ENCODE data around the gene PRRG2. TPM values are rescaled to one million over a fixed set of nuclear protein-coding genes. Genes with fewer than 3 reads are reported as not detected.

The PRRG2 gene
- total RNA-seq, 1 experiment from 2014 or later = 0.29 TPM

DNA sequence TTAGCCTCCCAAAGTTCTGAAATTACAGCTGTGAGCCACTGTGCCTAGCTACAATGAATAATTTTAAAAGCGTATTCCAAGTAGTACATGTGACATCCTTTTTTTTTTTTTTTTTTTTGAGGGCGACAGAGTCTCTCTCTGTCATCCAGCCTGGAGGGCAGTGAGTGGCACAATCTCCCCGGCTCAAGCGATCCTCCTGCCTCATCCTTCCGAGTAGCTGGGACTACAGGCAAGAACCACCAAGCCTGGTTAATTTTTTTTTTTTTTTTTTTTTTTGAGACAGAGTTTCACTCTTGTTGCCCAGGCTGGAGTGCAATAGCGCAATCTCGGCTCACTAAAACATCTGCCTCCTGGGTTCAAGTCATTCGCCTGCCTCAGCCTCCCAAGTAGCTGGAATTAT lies 6.1 kb downstream of the PRRG2 start:
- DNase-seq (ENCODE audit: low read depth) = no peak

DNA sequence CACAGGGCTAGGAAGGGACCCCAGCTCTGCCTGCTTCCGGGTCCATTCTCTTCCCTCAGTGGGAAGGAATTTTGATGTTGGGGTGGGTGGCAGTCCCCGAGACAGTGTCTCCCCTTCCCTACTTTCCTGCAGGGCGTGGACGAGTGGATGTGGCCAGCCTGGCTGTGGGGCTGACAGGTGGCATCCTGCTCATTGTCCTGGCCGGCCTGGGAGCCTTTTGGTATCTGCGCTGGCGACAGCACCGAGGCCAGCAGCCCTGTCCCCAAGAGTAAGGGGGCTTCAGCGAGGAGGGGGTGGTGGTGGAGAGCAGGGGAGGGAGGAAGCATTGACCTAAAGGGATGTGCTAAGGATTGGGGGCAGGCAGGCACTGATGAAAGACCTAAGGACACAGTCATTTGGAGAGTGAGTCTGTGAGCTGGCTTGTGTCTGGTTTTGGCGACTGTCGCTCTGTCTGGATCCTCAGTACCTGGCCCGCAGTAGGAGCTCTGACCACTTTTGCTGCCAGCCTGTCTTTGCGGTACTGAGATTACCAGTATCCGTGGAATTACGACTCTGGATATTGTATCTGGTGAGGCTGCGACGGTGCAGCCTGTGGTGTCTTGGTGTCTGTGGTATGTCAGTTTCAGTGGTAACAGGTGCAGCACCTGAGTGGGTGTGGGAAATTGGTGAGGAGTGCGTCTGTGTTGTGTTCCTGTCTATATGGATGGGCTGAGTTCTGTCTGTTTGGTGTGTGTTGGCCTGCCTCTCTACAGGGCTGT lies 7.4 kb downstream of the PRRG2 start:
- DNase-seq (ENCODE audit: low read depth) = no peak

DNA sequence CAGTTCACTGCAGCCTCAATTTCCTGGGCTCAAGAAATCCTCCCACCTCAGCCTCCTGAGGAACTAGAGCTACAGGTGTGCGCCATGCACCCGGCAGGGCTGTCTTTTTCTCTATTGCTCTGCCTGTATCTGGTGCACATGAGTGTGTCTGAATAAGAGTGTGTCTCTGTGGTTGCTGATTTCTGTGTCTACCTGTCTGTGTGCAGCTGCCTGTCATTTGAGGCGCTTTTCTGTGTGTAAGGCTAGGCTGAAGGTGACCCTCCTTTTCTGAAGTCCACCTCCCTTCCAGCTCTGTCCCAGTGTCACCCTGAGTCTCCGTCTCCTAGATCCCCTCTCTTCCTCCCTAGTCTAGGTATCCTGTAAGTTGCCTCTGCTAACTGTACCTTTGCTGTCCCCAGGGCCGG lies 8.4 kb downstream of the PRRG2 start:
- DNase-seq (ENCODE audit: low read depth) = no peak

DNA sequence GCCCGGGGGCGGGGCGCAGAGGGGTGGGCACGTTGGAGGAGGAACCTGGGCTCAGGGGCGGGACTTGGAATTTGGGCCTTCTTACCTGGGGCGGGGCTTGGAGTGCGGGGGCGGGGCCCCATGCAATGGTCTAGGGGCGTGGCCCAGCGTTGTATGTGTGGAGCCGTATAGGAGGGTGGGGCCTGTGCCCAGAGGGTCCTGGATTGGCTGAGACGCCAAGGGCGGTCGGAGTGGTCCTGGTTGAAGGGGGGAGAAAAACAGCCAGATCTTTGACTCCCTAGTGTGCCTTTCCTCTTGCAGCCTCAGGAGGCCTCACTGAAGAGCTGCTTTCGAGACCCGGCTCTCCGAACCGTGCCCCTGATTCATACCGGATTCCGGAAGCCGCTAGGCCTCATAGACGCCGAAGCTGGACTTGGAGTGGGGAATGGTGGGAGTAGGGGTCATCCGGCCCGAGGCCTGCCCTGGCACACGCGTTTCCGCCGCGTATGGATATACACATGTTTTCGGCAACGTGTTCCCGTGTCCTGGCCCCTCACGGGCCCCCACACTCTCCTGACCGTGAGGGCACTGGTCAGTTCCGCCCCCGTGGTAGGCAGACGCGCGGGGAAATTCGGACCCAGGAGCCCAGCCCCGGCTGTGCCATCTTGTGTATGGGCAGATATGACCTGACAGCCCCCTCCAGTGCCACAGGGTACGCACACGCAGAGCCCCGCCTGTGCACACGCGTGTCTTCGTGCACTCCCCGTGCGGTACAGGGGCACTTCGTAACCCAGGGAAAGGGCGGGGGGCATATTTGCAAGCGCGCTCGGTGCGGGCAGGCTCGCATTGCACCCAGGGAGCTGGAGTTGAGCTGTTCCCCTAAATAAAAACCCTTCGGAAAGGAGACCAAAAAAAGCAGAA lies 9.2 kb downstream of the PRRG2 start:
- peak; percentile 96 for DNase-seq (ENCODE audit: low read depth)

DNA sequence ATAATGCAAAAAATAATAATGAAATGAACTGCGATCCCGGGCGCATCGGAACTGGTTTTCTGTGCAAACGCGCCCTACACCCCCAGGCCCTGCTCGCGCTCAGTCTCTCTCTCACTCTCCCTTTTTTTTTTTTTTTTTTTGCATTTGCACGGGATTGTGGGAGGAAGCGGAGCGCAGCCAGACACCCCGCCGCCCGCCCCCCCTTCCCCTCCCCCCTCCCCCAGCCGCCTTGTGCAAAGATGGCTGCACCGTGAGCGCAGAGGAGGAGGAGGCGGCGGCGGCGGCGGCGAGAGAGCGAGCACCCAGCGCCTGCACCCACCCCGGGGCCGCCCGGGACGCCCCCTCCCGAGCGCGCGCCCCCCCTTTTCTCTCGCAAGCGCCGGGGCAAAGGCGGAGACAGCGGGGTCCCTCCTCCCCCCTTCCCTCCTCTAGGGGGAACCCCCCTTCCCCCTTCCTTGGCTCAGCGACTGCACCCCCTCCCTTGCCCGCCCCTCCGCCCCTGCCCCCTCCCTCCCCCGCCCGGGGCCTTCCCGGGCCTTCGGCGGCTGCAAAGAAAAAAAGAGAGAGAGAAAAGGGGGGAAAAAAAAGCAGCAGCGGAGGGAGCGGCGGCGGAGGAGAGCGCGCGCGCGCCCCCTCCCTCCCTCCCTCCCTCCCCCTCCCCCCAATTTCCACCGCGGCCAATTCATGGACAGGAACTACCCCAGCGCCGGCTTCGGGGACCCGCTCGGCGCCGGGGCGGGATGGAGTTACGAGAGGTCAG lies 10.0 kb downstream of the PRRG2 start, which contains the start of gene PRR12:
Gene PRR12, plus strand, starts transcription at position 212 of the 760 bp plus-strand sequence. Its CDS starts 473 bp downstream, at position 685.
- peak; percentile 71 for DNase-seq (ENCODE audit: low read depth)

DNA sequence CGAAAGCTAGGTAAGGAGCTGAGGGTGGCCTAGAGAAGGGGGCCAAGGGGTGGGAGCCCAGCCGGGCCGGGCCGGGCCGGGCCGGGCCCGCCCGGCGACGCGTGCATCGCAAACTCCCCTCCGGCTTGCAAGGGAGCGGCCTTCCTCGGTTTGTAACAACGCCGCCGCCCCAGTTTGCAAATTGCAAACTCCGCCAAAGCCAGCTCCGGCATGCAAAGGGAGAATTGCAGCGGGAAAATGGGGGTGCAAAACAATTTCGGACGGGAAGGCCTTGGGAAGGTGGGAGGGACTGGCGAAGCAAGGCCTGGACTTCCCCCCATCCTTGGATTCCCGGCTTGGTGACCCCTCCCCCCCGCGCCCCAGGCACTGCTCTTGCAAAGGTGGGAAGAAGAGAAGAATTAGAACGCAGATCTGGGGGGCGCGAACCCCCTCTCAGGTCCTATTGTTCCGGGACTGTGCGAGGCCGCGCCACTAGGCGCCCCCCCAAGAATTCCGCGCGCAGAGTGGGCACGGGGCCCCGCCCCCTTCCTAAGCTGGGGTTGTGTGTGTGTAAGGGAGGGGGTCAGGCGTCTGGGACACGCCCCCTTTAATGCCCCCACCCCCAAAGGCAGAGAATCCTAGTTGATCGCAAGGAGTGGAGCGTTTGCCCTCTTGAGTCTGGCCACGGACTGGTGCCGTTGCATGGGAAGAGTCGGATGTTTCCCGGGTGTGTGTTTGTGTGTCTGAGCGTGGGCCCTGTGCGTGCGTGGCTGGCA lies 10.8 kb downstream of the PRRG2 start:
- DNase-seq (ENCODE audit: low read depth) = peak; percentile 45

DNA sequence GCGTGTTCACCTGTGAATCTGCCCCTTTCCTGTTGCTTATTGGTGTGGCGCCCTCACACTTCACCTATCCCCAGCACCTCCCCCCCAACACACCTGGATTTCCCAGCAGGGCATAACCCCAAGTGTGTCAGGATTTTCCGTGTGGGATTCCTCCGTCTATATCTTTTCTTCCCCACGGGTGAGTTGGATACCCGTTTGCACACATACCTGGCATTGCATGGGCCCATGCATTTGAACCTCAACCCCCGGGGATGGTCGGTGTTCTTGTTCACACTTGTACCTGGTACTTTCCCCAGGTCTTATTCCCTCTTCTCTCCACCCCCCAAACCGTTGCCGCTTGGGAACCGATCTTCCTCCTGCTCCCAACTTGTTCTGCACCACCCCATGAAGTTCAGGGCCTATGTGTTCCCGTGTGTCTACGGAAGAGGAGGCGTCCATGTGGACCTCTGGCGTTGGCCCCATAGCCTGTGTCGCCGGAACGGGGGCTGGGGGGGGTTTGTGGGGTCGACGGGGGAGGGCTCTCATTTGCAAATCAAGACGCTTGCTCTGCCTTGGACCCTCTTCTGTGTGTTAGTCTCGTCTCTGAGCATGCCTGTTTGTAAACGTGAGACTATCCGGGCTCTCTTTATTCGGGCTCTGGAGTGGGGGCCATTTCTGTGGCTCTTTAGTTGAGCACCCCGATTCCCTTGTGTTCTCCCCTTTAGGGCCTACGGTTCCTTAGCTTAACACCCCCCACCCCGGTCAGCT lies 11.5 kb downstream of the PRRG2 start:
- no peak for DNase-seq (ENCODE audit: low read depth)

DNA sequence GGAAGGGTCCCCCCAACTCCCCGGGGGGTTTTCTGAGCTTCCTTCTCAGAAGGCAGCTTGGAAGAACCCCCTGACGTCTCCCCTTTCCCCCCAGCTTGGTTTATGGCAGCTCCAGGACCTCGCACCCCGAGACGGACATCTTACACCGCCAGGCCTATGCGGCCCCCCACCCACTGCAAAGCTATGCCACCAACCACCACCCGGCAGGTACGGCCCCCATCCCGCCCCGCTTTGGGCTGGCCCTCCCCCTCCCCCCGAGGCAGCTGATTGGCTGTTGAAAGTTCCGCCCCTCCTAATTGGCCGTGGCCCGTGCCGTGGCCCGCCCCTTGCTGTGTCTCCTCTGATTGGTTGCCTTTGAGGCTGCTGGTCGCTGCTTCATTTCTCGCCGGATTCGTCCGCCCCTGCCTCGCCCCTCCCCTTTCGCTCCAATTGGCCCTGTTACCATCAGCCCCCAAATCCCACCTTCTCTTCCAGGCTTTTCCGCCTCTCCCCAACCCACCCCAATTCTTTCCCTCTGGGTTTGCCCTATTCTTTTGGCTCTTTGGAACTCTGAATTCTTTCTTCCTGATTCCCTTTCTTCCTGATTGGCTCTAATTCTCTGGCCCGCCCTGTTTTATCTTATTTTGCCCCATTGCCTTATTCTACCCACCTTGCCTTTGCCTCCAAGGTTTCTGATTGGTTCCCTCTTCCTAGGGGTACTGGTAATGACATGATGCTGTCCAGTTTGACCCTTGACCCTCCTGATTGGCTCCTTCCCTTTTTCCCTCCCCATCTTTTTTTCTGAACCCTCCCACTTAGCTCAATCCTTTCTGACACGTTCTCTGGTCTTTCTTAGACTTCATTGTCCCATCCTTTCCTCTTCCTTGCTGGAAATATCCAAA lies 12.4 kb downstream of the PRRG2 start:
- peak; percentile 84 for DNase-seq (ENCODE audit: low read depth)

DNA sequence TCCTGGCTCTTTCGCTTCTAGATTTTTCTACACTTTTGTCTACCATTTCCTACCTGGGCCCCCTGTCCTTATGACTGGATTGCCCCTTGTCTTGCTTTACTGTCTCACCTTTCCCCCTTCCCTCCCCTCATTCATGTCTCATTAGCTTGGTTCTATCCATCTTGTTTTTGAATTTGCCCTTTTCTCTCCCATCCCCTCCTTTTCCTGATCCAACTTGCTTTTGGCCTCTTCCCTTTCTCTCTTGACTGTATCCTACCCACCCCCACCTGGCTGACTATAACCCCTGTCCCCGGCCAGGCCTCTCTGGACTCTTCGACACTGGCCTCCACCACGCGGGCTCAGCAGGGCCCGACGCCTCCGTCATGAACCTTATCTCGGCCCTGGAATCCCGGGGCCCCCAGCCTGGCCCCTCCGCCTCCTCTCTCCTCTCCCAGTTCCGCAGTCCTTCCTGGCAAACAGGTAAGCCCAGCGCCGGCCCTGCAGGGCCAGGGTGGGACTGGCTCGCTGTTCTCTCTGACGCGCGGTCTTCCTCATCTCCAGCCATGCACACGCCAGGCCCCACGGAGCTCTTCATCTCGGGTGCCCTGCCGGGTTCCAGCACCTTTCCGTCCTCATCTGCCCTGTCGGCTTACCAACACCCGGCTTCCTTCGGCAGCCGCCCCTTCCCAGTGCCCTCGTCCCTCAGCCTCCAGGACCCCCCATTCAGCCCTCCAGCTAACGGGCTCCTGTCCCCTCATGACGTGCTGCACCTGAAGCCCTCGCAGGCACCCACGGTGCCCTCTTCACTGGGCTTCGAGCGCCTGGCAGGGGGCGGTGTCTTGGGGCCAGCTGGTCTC lies 13.3 kb downstream of the PRRG2 start:
- DNase-seq (ENCODE audit: low read depth) = no peak

DNA sequence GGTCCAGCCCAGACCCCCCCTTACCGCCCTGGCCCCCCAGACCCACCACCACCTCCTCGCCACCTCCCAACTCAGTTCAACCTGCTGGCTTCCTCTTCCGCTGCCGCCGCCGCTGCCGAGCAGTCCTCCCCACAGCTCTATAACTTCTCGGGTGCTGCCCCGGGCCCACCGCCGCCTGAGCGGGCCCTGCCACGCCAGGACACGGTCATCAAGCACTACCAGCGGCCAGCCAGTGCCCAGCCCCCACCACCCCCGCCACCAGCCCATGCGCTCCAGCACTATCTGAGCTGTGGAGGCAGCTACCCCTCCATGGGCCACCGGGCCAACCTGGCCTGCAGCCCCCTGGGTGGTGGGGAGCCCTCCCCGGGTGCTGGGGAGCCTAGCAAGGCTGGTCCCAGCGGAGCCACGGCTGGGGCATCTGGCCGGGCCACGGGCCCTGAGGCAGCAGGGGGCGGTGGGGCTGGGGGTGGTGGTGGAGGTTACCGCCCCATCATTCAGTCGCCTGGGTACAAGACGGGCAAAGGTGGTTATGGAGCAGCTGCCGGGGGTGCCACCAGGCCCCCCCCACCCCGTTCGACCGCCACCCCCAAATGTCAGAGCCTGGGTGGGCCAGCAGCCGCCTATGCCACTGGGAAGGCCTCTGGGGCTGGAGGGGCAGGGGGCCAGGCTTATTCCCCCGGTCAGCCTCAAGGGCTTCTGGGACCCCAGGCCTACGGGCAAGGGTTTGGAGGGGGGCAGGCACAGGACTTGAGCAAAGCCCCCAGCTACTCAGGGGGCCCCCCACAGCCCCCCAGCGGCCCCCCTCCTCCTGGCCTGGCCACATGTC lies 14.1 kb downstream of the PRRG2 start:
- no peak for DNase-seq (ENCODE audit: low read depth)

DNA sequence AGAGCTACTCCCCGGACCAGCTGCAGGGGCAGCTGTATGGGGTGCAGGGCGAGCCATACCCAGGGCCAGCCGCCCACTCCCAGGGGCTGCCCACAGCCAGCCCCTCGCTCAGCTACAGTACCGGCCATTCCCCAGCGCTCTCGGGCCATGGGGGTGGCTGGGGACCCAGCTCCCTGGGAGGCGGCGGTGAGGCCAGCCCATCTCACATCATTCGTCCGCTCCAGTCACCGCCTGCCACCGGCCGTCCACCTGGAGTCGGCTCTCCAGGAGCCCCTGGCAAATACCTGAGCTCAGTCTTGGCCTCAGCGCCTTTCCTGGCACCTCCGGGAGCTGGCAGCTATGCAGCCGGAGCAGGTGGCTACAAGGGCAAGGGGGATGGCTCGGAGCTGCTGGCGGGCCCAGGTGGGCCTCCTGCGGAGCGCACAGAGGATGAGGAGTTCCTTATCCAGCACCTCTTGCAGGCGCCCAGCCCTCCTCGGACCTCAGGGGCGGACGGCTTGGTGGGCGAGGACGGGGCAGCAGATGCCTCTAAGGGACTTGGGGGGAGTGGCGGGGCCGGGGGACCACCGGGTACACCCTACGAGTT lies 14.8 kb downstream of the PRRG2 start:
- DNase-seq (ENCODE audit: low read depth) = no peak

DNA sequence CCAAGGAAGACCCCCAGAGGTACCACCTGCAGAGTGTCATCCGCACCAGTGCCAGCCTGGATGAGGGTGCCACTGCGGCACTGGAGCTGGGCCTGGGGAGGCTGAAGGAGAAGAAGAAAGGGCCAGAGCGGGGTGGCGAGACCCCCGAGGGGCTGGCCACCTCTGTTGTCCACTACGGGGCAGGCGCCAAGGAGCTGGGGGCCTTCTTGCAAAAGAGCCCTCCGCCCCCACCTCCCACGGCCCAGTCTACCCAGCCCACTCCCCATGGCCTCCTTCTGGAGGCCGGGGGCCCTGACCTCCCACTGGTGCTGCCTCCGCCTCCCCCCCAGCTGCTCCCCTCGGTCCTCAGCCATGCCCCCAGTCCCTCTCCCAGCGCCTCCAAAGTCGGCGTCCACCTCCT lies 15.3 kb downstream of the PRRG2 start:
- DNase-seq (ENCODE audit: low read depth) = no peak

DNA sequence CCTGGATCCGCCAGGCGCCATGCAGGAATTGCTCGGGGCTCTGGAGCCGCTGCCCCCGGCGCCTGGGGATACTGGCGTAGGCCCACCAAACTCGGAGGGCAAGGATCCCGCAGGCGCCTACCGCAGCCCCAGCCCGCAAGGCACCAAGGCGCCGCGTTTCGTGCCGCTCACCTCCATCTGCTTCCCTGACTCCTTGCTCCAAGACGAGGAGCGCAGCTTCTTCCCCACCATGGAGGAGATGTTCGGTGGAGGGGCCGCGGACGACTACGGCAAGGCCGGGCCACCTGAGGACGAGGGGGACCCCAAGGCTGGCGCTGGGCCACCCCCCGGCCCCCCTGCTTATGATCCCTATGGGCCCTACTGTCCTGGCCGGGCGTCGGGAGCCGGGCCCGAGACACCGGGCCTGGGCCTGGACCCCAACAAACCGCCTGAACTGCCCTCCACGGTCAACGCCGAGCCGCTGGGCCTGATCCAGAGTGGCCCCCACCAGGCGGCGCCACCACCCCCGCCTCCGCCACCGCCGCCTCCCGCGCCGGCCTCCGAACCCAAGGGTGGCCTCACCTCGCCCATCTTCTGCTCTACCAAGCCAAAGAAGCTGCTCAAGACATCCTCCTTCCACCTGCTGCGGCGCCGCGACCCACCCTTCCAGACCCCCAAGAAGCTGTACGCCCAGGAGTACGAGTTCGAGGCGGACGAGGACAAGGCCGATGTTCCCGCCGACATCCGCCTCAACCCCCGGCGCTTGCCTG lies 16.0 kb downstream of the PRRG2 start:
- DNase-seq (ENCODE audit: low read depth) = no peak

DNA sequence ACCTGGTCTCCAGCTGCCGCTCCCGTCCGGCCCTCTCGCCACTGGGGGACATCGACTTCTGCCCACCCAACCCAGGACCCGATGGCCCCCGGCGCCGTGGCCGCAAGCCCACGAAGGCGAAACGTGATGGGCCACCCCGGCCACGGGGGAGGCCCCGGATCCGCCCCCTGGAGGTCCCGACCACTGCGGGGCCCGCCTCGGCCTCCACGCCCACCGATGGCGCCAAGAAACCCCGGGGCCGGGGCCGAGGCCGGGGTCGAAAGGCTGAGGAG lies 16.5 kb downstream of the PRRG2 start:
- DNase-seq (ENCODE audit: low read depth) = no peak

DNA sequence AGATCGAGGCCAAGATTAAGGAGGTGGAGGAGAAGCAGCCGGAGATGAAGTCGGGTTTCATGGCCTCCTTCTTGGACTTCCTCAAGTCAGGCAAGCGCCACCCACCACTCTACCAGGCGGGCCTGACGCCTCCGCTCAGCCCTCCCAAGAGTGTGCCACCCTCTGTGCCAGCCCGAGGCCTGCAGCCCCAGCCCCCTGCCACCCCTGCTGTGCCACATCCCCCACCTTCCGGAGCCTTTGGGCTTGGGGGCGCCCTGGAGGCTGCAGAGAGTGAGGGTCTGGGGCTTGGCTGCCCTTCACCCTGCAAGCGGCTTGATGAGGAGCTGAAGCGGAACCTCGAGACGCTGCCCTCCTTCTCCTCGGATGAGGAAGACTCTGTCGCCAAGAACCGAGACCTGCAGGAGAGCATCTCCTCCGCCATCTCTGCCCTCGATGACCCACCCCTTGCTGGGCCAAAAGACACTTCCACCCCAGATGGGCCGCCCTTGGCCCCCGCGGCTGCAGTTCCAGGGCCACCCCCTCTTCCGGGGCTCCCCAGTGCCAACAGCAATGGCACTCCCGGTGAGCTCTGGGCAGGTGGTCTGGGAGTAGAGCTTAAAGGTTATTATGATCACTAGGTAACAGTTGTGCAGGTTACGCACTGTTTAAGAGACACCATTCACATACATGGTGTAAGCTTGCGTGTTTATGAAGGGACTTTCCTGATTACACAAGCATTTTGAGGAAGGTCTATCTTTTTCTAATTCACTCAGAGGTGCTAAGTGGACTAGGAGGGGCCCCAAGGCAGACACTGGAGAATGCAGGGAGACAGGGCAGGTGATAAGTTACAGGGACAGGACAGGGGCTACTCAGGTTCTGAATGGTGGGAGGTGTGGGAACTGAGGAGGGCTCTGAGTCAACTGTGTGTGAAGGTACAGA lies 18.5 kb downstream of the PRRG2 start:
- DNase-seq (ENCODE audit: low read depth) = no peak
